Measurements from ENCODE around the gene CENPP. TPM values are rescaled to one million over a fixed set of nuclear protein-coding genes. Genes with fewer than 3 reads are reported as not detected.

CENPP gene
- total RNA-seq, 1 donor from 2014 or later = 5.4 TPM

DNA sequence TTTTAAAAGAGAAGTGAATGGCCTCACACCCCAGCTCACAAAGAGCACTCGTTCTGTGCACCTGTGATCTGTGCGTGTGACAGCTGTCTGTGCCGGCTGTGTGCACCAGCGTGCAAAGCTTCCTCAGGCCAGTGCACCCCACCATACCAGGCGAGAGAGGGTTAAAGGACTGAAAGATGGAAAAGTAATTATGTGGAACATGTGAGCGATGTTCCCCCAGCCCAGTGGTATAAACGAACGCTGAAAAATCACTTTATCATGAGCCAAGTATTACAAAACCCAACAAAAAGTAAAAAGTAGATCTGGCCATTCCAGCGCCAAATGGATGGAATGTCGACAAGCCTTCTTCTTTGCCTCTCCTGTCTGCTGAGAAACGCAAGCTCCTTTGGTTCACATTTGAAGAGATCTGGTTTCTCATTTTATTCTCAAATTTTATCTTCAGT lies 290.5 kb downstream of the CENPP start:
- H3K27me3 ChIP-seq (ENCODE audit: low read depth) = no peaks in the 10 kb centered on the region
- H3K4me3 ChIP-seq = no peak overlapping the region
- no peak for DNase-seq
- H3K4me1 ChIP-seq = peaks cover 35% of the 10 kb centered on the region
- intact Hi-C loops (cut with micrococcal nuclease) = no loop called here
- H3K36me3 ChIP-seq = peaks cover 88% of the 10 kb centered on the region
- TF ChIP-seq, protein P1, sequence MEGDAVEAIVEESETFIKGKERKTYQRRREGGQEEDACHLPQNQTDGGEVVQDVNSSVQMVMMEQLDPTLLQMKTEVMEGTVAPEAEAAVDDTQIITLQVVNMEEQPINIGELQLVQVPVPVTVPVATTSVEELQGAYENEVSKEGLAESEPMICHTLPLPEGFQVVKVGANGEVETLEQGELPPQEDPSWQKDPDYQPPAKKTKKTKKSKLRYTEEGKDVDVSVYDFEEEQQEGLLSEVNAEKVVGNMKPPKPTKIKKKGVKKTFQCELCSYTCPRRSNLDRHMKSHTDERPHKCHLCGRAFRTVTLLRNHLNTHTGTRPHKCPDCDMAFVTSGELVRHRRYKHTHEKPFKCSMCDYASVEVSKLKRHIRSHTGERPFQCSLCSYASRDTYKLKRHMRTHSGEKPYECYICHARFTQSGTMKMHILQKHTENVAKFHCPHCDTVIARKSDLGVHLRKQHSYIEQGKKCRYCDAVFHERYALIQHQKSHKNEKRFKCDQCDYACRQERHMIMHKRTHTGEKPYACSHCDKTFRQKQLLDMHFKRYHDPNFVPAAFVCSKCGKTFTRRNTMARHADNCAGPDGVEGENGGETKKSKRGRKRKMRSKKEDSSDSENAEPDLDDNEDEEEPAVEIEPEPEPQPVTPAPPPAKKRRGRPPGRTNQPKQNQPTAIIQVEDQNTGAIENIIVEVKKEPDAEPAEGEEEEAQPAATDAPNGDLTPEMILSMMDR (IDR thresholded peaks at IDR 0.05; ENCODE audit: borderline replicate concordance) = no peak
- H3K9me3 ChIP-seq (replicated peaks) = no peaks in the 10 kb centered on the region
- peak overlapping the region; percentile 83 for H3K27ac ChIP-seq (replicated peaks)

DNA sequence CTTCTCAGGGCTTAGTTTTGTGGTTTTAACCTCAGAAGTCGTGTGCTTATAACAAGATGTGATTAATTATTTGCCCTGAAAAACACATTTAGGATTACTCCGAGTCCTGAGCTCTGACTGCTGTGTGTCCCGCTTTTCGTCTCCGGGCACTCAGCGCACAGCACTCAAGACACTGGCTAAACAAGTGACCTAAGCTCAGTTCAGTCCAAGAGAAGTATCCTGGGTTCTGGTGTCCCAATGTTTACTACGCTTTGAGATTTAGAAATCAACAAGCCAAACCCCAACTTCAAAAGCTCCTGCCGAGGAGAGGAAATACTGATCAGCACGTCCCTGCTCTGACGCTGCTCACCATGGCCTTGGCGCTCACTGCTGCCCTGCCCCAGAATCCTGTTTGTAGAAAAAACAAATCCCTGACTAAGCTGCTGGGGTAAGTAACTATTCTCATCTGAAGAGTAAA lies 290.9 kb downstream of the CENPP start:
- DNase-seq = no peak
- intact Hi-C loops (cut with micrococcal nuclease) = no loop called here
- no peaks in the 10 kb centered on the region for H3K27me3 ChIP-seq (ENCODE audit: low read depth)
- TF ChIP-seq, protein P1 (IDR thresholded peaks at IDR 0.05; ENCODE audit: borderline replicate concordance) = no peak
- no peaks in the 10 kb centered on the region for H3K9me3 ChIP-seq (replicated peaks)
- peak overlapping the region; percentile 83 for H3K27ac ChIP-seq (replicated peaks)
- H3K4me1 ChIP-seq = peaks cover 30% of the 10 kb centered on the region
- H3K4me3 ChIP-seq = no peak overlapping the region
- H3K36me3 ChIP-seq = peaks cover 86% of the 10 kb centered on the region

DNA sequence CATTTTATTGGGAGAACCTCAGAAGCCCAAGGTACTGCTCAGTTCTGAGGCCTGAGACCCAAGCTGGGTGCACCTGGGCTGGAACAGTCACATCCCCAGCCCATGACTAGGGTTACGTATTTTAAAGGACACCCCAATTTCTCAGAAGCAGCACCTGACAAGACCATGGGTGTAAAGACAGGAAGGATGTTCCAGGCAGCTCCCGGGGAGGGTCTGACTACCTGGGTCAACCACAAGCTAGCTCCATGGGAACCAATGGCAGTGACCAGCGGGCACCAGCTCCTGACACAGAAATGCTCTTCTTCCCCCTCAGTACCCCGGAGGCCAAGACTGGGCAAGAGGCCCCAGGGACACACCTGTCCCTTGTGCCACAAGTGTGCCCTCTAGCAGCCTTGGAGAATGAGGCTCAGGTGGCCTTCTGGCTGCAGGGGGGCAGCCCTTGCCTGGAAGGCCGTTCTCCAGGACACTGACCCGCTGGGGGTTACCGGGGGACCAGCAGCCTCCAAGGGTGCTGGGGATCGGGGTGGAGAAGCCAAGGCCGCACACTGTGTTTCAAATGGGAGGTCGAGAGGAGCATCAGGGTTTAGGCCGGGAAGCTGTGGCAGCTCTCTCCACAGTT lies 291.6 kb downstream of the CENPP start:
- Histone ChIP-seq H3K36me3 (peaks cover 79% of the 10 kb centered on the region), H3K4me1 (peaks cover 24% of the 10 kb centered on the region), H3K9me3 (replicated peaks) (no peaks in the 10 kb centered on the region), H3K27me3 (ENCODE audit: low read depth) (no peaks in the 10 kb centered on the region), H3K27ac (replicated peaks) (peak overlapping the region; percentile 83), H3K4me3 (no peak overlapping the region)
- TF ChIP-seq, protein P1 (IDR thresholded peaks at IDR 0.05; ENCODE audit: borderline replicate concordance) = no peak
- intact Hi-C loops (cut with micrococcal nuclease) = no loop called here
- DNase-seq = no peak

DNA sequence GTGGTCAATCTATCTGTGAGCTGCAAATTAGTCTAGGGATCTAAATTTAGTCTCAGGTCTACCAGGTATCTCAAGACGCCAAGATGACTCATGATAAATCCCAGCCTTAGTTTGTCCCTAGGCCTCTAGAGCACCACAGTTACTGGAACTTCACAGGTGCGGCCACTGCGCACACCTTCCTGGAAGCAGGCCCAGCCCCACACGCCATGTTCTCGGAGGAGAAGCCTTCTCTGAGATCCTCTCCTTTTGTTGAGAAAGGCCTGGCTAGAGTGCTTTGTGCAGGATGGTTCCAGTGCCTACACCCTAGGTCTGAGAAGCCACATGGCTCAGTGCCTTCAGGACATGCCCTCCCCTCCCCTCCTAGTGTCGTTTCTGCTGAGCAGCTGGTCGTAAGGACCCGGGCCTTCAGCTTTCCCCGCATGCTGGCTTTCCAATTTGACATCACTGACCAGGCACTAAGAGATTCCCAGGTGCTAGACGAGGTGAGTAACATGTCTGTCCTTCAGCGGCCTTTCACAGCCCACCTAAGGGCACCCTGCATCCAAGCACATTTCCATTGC lies 292.3 kb downstream of the CENPP start:
- H3K36me3 ChIP-seq = peaks cover 72% of the 10 kb centered on the region
- peaks cover 22% of the 10 kb centered on the region for H3K4me1 ChIP-seq
- H3K4me3 ChIP-seq = no peak overlapping the region
- TF ChIP-seq, protein P1 (IDR thresholded peaks at IDR 0.05; ENCODE audit: borderline replicate concordance) = no peak
- intact Hi-C loops (cut with micrococcal nuclease) = no loop called here
- DNase-seq = no peak
- peak overlapping the region; percentile 83 for H3K27ac ChIP-seq (replicated peaks)
- H3K27me3 ChIP-seq (ENCODE audit: low read depth) = no peaks in the 10 kb centered on the region
- no peaks in the 10 kb centered on the region for H3K9me3 ChIP-seq (replicated peaks)

DNA sequence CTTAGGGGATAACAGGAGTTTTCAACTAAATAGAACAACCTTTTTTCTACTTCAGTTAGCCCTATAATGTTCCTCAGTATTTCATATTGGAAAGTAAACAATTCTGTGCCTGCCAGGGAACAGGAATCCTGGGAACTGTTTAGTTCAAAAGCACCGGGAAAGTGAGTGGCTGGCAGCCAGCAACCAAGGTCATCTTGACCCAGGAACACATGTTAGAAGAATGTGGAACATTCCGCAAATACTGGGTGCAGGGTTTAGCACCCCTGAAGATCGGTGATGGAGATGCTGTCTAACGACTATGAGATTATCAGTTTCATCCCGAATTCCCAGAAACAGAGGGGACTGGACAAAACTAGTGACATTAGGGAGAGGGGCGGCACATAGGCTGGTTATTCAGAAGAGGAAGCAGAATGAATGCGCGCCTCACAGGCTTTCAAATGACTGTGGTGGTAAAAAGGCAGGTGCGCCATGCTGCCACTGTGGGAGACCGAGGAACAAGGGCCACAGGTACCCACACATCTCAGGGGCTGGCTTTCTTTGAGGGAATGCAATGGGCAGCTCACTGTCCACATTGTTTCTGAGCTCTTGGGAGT lies 293.0 kb downstream of the CENPP start:
- Histone ChIP-seq H3K4me1 (peaks cover 22% of the 10 kb centered on the region), H3K27me3 (ENCODE audit: low read depth) (no peaks in the 10 kb centered on the region), H3K27ac (replicated peaks) (peak overlapping the region; percentile 83), H3K9me3 (replicated peaks) (no peaks in the 10 kb centered on the region), H3K4me3 (no peak overlapping the region), H3K36me3 (peaks cover 65% of the 10 kb centered on the region)
- TF ChIP-seq, protein P1 (IDR thresholded peaks at IDR 0.05; ENCODE audit: borderline replicate concordance) = no peak
- DNase-seq = no peak
- intact Hi-C loops (cut with micrococcal nuclease) = no loop called here

All from left ventricle myocardium inferior (tissue), 1 donor.